OCI-LY1 (cell line): Measurements from ENCODE around the gene BCL11A.
A peak's percentile ranks its signal among the peaks of the same experiment; 100 is the strongest.

ENCODE experiments used
- H2AFZ ChIP-seq: fragments of 200-600 bp; sonication (generic), shearing (Covaris generic); 2 replicates; pipeline ENCODE4 v1.6.0; 2014; ENCODE audit warnings: antibody characterized with exemption, mild to moderate bottlenecking, low read length
- H3F3A ChIP-seq: fragments of 200-600 bp; sonication (generic), shearing (Covaris generic); 2 replicates; pipeline ENCODE4 v1.6.0; 2014; ENCODE audit warnings: mild to moderate bottlenecking, antibody characterized with exemption, low read length, moderate library complexity; ENCODE audit not compliant: insufficient read depth
- H3K27ac ChIP-seq: fragments of 200-600 bp; sonication (generic); 2 replicates; pipeline ENCODE4 v1.5.1; 2014; ENCODE audit warnings: low read length, mixed run types, mild to moderate bottlenecking, low read depth; ENCODE audit not compliant: poor library complexity, severe bottlenecking
- H3K27me3 ChIP-seq: fragments of 200-600 bp; sonication (generic); 2 replicates; pipeline ENCODE4 v1.6.0; 2014; ENCODE audit warnings: antibody characterized with exemption, mild to moderate bottlenecking, low read length, moderate library complexity; ENCODE audit not compliant: insufficient read depth
- H3K36me3 ChIP-seq: fragments of 200-600 bp; sonication (generic); 2 replicates; pipeline ENCODE4 v1.6.1; 2014; ENCODE audit warnings: mild to moderate bottlenecking, antibody characterized with exemption, low read length, moderate library complexity, mixed read lengths; ENCODE audit not compliant: insufficient read depth
- H3K4me1 ChIP-seq: fragments of 200-600 bp; sonication (generic); 2 replicates; pipeline ENCODE4 v1.5.1; 2014; ENCODE audit warnings: mild to moderate bottlenecking, low read length, moderate library complexity; ENCODE audit not compliant: insufficient read depth, severe bottlenecking
- H3K4me2 ChIP-seq: fragments of 200-600 bp; sonication (generic), shearing (Covaris generic); 2 replicates; pipeline ENCODE4 v1.6.1; 2014; ENCODE audit warnings: low read length
- H3K4me3 ChIP-seq: fragments of 200-600 bp; sonication (generic); 2 replicates; pipeline ENCODE4 v1.5.1; 2014; ENCODE audit warnings: low read length, low read depth, mild to moderate bottlenecking, mixed read lengths; ENCODE audit not compliant: poor library complexity, severe bottlenecking
- H3K79me2 ChIP-seq: fragments of 200-600 bp; shearing (Covaris generic); 2 replicates; pipeline ENCODE4 v1.6.1; 2016; ENCODE audit warnings: mixed run types, low read length, mixed read lengths; ENCODE audit not compliant: insufficient read depth
- H3K9ac ChIP-seq: fragments of 200-600 bp; sonication (generic), shearing (Covaris generic); 2 replicates; pipeline ENCODE4 v1.6.1; 2014; ENCODE audit warnings: mild to moderate bottlenecking, low read length, mixed read lengths
- H3K9me2 ChIP-seq: fragments of 200-600 bp; sonication (generic), shearing (Covaris generic); 2 replicates; pipeline ENCODE4 v1.6.1; 2014; ENCODE audit warnings: low read depth, mild to moderate bottlenecking, low read length, mixed read lengths
- H3K9me3 ChIP-seq: fragments of 200-600 bp; shearing (Covaris generic); 2 replicates; pipeline ENCODE4 v1.6.1; 2014; ENCODE audit warnings: low read length, mixed read lengths
- H4K20me1 ChIP-seq: fragments of 200-600 bp; sonication (generic), shearing (Covaris generic); 2 replicates; pipeline ENCODE4 v1.6.0; 2016; ENCODE audit warnings: mild to moderate bottlenecking, low read length; ENCODE audit not compliant: insufficient read depth
- EZH2 ChIP-seq: fragments of 200-600 bp; sonication (generic), shearing (Covaris generic); IDR thresholded peaks from 2 replicates; pipeline ENCODE4 v1.8.0; 2017; ENCODE audit warnings: borderline replicate concordance, mixed run types, mild to moderate bottlenecking, antibody characterized with exemption, low read length, moderate library complexity, mixed read lengths
- TF ChIP-seq, protein P1 (sequence below): fragments of 200-600 bp; sonication (generic), shearing (Covaris generic); IDR thresholded peaks from 2 replicates; pipeline ENCODE4 v1.5.1; 2017; ENCODE audit warnings: mild to moderate bottlenecking, antibody characterized with exemption, low read length, moderate library complexity, mixed read lengths

Gene BCL11A

DNA sequence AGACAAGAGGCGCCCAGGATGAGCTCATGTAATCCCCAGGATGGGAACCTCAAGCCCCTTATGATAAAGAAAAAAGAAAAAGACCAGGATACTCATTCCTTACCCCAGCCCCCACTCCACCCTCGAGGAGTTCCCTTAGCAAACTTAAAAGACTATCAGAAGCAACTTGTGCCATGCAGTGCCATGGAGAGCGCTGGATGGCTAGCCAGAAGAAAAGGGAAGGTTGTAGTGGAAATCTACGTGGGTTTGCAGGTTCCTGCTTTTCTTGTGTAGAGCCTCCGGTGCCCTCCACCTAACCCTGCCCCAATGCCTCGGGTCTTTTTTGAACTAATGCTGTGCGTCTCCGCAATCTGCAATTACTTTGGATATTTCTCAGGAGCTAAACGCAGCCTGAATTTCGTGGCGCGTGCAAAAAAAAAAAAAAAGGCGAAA lies 16.2 kb upstream of the BCL11A start:
- Histone ChIP-seq H4K20me1 (no peaks in the 10 kb centered on the region), H3K9ac (no peak overlapping the region), H2AFZ (no peak overlapping the region), H3K79me2 (no peaks in the 10 kb centered on the region), H3K4me2 (no peak overlapping the region), H3K9me2 (no peaks in the 10 kb centered on the region), H3K4me1 (no peaks in the 10 kb centered on the region), H3K9me3 (no peaks in the 10 kb centered on the region), H3K4me3 (no peak overlapping the region), H3K36me3 (no peaks in the 10 kb centered on the region), H3K27me3 (no peaks in the 10 kb centered on the region), H3K27ac (no peak overlapping the region), H3F3A (no peaks in the 10 kb centered on the region)
- TF ChIP-seq EZH2, result no peak

DNA sequence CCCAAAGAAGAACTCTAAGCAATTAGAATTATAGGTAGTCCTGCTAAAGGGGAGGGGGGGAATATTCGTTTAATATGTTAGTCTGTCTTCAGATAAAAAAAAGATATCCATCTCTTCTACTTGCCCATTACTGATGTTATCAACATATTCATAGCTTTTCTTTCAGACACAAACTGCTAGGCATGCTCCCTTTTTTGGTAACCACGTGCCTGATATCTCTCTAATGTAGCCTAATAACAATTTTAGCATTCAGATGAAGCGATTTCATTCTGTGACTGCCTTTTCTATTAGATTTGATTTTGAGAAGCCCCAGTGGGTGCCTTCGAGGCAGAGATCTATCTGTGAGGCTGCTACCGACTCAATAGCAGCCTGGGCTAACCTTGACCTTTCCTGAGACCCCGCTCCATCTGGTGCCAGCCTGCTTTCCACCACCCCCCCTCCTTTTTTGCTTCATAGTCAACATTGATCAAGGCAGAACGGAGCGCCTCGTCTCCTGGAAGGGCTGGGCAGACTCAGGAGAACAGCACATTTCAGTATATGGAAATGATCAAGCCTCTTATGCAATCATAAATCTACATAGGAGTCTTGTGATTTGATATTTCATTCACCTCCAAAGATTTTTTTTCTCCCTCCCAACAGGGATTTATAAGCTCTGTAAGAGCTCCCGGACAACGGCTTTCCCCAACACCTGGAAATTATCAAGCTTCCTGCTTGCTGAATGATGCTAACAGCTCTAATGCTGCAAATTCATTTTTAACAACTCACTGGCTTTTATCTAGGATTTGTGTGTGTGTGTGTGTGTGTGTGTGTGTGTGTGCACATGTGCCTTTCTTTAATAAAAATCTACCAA lies 14.7 kb upstream of the BCL11A start:
- Histone ChIP-seq H3F3A (no peaks in the 10 kb centered on the region), H3K36me3 (no peaks in the 10 kb centered on the region), H3K4me1 (no peaks in the 10 kb centered on the region), H3K79me2 (no peaks in the 10 kb centered on the region), H3K4me2 (no peak overlapping the region), H3K9me2 (no peaks in the 10 kb centered on the region), H2AFZ (no peak overlapping the region), H3K9me3 (no peaks in the 10 kb centered on the region), H3K4me3 (no peak overlapping the region), H3K9ac (no peak overlapping the region), H3K27me3 (no peaks in the 10 kb centered on the region), H4K20me1 (no peaks in the 10 kb centered on the region), H3K27ac (no peak overlapping the region)
- no peak for TF ChIP-seq EZH2
- TF ChIP-seq, protein P1, sequence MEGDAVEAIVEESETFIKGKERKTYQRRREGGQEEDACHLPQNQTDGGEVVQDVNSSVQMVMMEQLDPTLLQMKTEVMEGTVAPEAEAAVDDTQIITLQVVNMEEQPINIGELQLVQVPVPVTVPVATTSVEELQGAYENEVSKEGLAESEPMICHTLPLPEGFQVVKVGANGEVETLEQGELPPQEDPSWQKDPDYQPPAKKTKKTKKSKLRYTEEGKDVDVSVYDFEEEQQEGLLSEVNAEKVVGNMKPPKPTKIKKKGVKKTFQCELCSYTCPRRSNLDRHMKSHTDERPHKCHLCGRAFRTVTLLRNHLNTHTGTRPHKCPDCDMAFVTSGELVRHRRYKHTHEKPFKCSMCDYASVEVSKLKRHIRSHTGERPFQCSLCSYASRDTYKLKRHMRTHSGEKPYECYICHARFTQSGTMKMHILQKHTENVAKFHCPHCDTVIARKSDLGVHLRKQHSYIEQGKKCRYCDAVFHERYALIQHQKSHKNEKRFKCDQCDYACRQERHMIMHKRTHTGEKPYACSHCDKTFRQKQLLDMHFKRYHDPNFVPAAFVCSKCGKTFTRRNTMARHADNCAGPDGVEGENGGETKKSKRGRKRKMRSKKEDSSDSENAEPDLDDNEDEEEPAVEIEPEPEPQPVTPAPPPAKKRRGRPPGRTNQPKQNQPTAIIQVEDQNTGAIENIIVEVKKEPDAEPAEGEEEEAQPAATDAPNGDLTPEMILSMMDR, result no peak

DNA sequence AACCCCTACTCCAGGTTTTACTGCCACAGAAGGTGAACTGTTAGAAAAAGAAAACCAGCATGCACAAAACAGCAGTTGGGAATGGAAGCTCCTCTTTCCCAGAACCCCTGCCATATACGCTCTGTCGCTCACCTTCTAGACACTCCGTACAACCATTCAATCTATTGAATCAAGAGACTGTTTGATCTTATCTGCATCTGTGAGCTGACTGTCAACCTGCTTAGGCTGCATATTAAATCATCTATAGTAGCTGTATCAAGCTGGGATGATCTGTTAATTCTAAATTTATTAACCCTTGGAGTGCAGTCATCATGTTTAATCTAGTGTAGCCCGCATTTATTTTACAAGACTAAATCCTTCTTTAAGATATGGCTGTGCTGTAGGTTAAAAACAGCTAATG lies 13.6 kb upstream of the BCL11A start:
- Histone ChIP-seq H3K9me3 (no peaks in the 10 kb centered on the region), H3K27ac (no peak overlapping the region), H3K36me3 (no peaks in the 10 kb centered on the region), H3K4me2 (no peak overlapping the region), H2AFZ (no peak overlapping the region), H3K4me1 (no peaks in the 10 kb centered on the region), H3K27me3 (no peaks in the 10 kb centered on the region), H4K20me1 (no peaks in the 10 kb centered on the region), H3K9ac (no peak overlapping the region), H3K4me3 (no peak overlapping the region), H3F3A (no peaks in the 10 kb centered on the region), H3K9me2 (no peaks in the 10 kb centered on the region), H3K79me2 (no peaks in the 10 kb centered on the region)
- TF ChIP-seq, protein P1, result no peak
- TF ChIP-seq EZH2, result no peak

DNA sequence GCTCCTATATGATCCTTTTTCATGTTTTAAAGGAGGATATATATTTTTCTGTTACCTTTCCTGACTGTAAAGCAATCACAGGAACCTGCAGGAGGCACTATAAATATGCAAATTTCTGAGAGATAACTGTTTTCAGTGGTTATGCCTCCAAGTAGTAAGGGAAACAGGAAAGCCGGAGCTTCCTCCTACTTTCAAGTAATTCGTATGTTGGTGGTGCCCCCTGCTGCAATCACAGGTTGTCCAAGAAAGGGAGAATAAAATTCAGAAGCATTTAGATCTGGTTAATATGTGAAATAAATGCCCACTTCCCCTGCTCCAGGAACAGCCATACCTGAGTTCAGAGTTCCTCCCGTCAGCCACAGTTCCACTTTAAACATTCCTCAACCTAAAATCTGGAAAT lies 12.0 kb upstream of the BCL11A start:
- Histone ChIP-seq H3K4me3 (no peak overlapping the region), H3K27ac (no peak overlapping the region), H3K79me2 (no peaks in the 10 kb centered on the region), H3K4me1 (no peaks in the 10 kb centered on the region), H3K9me3 (no peaks in the 10 kb centered on the region), H4K20me1 (no peaks in the 10 kb centered on the region), H3F3A (no peaks in the 10 kb centered on the region), H3K27me3 (no peaks in the 10 kb centered on the region), H3K4me2 (no peak overlapping the region), H2AFZ (no peak overlapping the region), H3K9me2 (no peaks in the 10 kb centered on the region), H3K36me3 (no peaks in the 10 kb centered on the region), H3K9ac (no peak overlapping the region)
- TF ChIP-seq, protein P1, result peak; percentile 33; the same call in 1 of the 2 replicates
- TF ChIP-seq EZH2, result no peak
